GM19324 (cell line): ENCODE results near the gene CDX2.

Source experiments
- ATAC-seq: cut with Tn5 transposase; IDR thresholded peaks from one replicate; pipeline ENCODE4 v1.9.1; 2021; ENCODE audit warnings: mild to moderate bottlenecking, moderate library complexity; ENCODE audit not compliant: unreplicated experiment, low FRiP score

CDX2 gene

GRCh38 chr13:27933580-27934328 is 35.4 kb downstream of the CDX2 start:
- no peak for ATAC-seq

- ATAC-seq: no peak
These were observed 36.0 kb downstream of the CDX2 start for GRCh38 chr13:27933118-27933517.

- no peak for ATAC-seq
These were observed 39.2 kb downstream of the CDX2 start for GRCh38 chr13:27929868-27930267.

GRCh38 chr13:27928805-27929753 is 40.0 kb downstream of the CDX2 start:
- no peak for ATAC-seq

- ATAC-seq: no peak
These were observed 40.7 kb downstream of the CDX2 start for GRCh38 chr13:27928353-27928804.

- ATAC-seq: no peak
These were observed 41.4 kb downstream of the CDX2 start for GRCh38 chr13:27927444-27928352.

GRCh38 chr13:27926644-27927434 is 42.3 kb downstream of the CDX2 start:
- ATAC-seq: no peak

GRCh38 chr13:27925220-27925991 is 43.7 kb downstream of the CDX2 start:
- no peak for ATAC-seq

- ATAC-seq: no peak
These were observed 44.5 kb downstream of the CDX2 start for GRCh38 chr13:27924529-27925141.

GRCh38 chr13:27923794-27924528 is 45.2 kb downstream of the CDX2 start:
- no peak for ATAC-seq

GRCh38 chr13:27922883-27923612 is 46.1 kb downstream of the CDX2 start:
- ATAC-seq: no peak

GRCh38 chr13:27921961-27922882 is 46.9 kb downstream of the CDX2 start:
- no peak for ATAC-seq

GRCh38 chr13:27921421-27921960 is 47.6 kb downstream of the CDX2 start:
- no peak for ATAC-seq

GRCh38 chr13:27920677-27921420 is 48.3 kb downstream of the CDX2 start:
- ATAC-seq: no peak
